Cardiac fibroblast (primary cell): ENCODE data around the gene CARD19.

Source experiments
- DNase-seq, 2 donors: peaks; one replicate each; pipeline versions ENCODE4 v3.0.0 to v3.0.0-alpha.2; 2010; ENCODE audit warnings: low read depth in 2 of 2
- H3K4me3 ChIP-seq, 2 donors: replicated peaks in 1 of 2; 1 replicate in 1 of 2; 2 replicates in 1 of 2; pipeline ENCODE4 v1.5.1; 2011; ENCODE audit warnings: low read depth in 2 of 2, low read length in 2 of 2, mild to moderate bottlenecking in 2 of 2, moderate library complexity in 1 of 2
- TF ChIP-seq, protein P1 (sequence below): IDR thresholded peaks from one replicate; pipeline ENCODE4 v1.5.1; 2011; ENCODE audit warnings: low read depth, mild to moderate bottlenecking, low read length, inconsistent platforms

CARD19 gene

DNA sequence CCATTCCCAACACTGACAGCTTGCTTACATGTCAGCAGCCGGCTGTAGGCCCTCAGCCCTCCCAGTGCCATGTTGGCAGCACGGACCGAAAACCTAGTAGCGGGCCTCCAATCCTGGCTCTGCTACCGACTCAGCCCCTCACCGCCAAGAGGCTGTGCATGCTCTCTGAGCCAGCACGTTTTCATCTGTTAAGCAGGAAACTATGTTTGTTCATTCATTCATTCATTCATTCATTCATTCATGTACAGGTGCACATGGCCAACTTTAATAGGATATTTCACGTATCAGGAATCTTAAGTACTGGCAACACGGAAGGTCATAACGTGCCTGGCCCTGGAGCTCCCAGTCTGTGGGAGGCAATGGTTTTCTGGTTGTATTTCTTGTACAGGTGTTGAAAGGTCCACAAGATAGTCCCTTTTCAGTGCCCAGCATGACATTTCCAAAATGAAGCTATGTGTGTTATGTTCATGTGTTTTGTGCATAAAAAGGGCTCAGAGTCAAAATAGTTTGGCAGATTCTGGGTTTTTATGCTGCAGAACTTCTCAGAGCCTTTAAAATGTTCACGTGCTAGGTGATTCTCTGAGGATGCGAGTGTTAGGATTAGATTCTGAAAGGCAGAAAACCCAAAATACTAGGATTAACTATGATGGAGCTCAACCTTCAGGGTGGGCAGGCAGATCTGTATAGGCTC is 19.8 kb upstream of the CARD19 start:
- TF ChIP-seq, protein P1, sequence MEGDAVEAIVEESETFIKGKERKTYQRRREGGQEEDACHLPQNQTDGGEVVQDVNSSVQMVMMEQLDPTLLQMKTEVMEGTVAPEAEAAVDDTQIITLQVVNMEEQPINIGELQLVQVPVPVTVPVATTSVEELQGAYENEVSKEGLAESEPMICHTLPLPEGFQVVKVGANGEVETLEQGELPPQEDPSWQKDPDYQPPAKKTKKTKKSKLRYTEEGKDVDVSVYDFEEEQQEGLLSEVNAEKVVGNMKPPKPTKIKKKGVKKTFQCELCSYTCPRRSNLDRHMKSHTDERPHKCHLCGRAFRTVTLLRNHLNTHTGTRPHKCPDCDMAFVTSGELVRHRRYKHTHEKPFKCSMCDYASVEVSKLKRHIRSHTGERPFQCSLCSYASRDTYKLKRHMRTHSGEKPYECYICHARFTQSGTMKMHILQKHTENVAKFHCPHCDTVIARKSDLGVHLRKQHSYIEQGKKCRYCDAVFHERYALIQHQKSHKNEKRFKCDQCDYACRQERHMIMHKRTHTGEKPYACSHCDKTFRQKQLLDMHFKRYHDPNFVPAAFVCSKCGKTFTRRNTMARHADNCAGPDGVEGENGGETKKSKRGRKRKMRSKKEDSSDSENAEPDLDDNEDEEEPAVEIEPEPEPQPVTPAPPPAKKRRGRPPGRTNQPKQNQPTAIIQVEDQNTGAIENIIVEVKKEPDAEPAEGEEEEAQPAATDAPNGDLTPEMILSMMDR, result no peak
- no peak overlapping the region for H3K4me3 ChIP-seq
- no peak for DNase-seq

DNA sequence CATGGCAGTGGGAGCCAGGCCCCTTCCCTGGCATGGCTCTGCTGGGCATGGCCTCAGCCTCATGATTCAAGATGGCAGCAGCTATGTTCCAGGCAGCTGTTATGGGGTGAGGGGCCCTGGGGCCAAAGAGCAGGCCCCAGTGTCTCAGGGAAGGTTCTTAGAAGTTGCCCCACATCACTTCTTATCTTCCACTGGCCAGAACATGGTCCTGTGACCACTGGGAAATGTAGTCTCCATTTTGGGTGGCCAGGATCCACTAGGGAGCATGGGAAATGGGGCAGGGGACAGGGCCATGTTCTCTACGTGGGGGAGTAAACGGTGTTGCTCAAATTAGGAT is 19.3 kb upstream of the CARD19 start:
- no peak overlapping the region for H3K4me3 ChIP-seq
- no peak for DNase-seq
- TF ChIP-seq, protein P1, result no peak

DNA sequence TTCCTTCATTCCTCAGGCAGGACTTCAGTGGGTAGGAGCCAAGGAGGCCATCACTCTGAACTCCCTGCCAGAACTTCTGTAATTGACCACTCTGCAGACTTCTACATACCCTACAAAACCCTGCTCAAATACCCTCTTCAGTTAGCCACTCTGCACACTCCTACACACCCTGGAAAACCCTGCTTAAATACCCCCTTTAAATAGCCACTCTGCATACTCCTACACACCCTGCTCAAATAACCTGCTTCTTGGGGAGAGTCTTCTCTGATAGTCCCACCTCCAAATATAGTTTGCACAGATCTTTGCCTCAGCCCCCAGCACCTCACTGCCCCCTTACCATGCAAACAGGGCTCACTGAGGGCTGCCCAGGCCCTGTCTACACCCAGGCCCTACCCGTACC is 18.6 kb upstream of the CARD19 start:
- DNase-seq, result no peak
- TF ChIP-seq, protein P1, result no peak
- no peak overlapping the region for H3K4me3 ChIP-seq

DNA sequence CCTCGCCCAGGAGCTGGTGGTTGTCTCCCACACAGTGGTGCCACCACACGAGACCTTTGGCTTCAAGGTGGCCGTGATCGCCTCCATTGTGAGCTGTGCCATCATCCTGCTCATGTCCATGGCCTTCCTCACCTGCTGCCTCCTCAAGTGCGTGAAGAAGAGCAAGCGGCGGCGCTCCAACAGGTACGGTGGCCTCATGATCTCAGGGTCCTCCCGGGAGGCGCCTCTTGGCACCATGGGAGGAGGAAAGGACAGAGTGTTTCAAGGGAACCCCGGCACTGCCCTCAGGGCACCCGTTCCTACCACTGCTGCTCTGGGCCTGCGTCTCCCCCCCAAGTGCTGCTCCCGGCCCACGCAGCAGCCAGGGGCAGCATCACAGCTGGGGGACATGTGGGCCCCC is 18.2 kb upstream of the CARD19 start:
- no peak for DNase-seq
- TF ChIP-seq, protein P1, result no peak

DNA sequence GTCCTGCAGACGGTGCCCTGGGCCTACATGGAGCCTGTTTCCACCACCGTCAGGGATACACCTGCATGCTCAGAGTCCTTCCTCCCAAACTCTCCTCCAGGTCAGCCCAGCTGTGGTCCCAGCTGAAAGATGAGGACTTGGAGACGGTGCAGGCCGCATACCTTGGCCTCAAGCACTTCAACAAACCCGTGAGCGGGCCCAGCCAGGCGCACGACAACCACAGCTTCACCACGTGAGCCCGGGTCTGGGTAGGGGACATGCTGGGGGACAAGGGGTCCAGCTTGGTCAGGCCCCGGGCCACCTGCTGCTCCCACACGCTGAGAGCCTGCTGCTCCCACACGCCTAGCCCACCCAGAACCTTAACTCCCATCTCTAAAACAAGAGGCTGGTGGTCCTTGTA is 16.6 kb upstream of the CARD19 start:
- TF ChIP-seq, protein P1, result no peak
- no peak for DNase-seq
- no peak overlapping the region for H3K4me3 ChIP-seq

More for the DNA sequence above, 18.2 kb upstream of the CARD19 start:
- H3K4me3 ChIP-seq, result no peak overlapping the region

GRCh38 chr9:93080406-93080805 is 15.6 kb upstream of the CARD19 start:
- H3K4me3 ChIP-seq, result no peak overlapping the region
- DNase-seq, result no peak
- TF ChIP-seq, protein P1, result no peak

GRCh38 chr9:93081081-93081529 is 14.9 kb upstream of the CARD19 start:
- TF ChIP-seq, protein P1, result no peak
- peak in 1 of 2 donors; percentile 68 for DNase-seq
- H3K4me3 ChIP-seq, result no peak overlapping the region
